GM19455 (cell line): ENCODE measurements around the gene COX15.
"Not testable (repeated sequence)": the region's sequence is repeated elsewhere in the genome, so short reads cannot be mapped to it uniquely, and the experiment has no call there.

Experiments used
- ATAC-seq: cut with Tn5 transposase; IDR thresholded peaks from one replicate; pipeline ENCODE4 v1.9.1; 2021; ENCODE audit not compliant: unreplicated experiment

Gene COX15

GRCh38 chr10:99742254-99742653 lies 10.3 kb upstream of the COX15 start:
- no peak for ATAC-seq

GRCh38 chr10:99740933-99741559 lies 9.1 kb upstream of the COX15 start:
- no peak for ATAC-seq

- no peak for ATAC-seq
Observed at GRCh38 chr10:99740260-99740659, 8.3 kb upstream of the COX15 start.

GRCh38 chr10:99734111-99734510 lies 2.2 kb upstream of the COX15 start:
- not testable (repeated sequence) for ATAC-seq

GRCh38 chr10:99733366-99733765 lies 1.4 kb upstream of the COX15 start:
- no peak for ATAC-seq

- ATAC-seq: peak; percentile 32
Observed at GRCh38 chr10:99731306-99732032, 458 bp downstream of the COX15 start.

GRCh38 chr10:99730026-99730425 lies 1.9 kb downstream of the COX15 start:
- ATAC-seq: no peak

GRCh38 chr10:99720387-99720786 lies 11.5 kb downstream of the COX15 start:
- ATAC-seq: no peak

- ATAC-seq: no peak
Observed at GRCh38 chr10:99714446-99714845, 17.5 kb downstream of the COX15 start.

GRCh38 chr10:99711129-99711719 lies 20.7 kb downstream of the COX15 start:
- ATAC-seq: no peak

GRCh38 chr10:99709480-99710229 lies 22.3 kb downstream of the COX15 start:
- ATAC-seq: peak; percentile 62

GRCh38 chr10:99708428-99709012 lies 23.4 kb downstream of the COX15 start:
- ATAC-seq: no peak

GRCh38 chr10:99700649-99701048 lies 31.3 kb downstream of the COX15 start:
- ATAC-seq: no peak

GRCh38 chr10:99698504-99699080 lies 33.3 kb downstream of the COX15 start:
- no peak for ATAC-seq

- no peak for ATAC-seq
Observed at GRCh38 chr10:99695761-99696160, 36.2 kb downstream of the COX15 start.

- ATAC-seq: no peak
Observed at GRCh38 chr10:99693933-99694583, 37.9 kb downstream of the COX15 start.

- no peak for ATAC-seq
Observed at GRCh38 chr10:99689461-99689860, 42.5 kb downstream of the COX15 start.

GRCh38 chr10:99685597-99685967 lies 46.3 kb downstream of the COX15 start:
- ATAC-seq: no peak

- ATAC-seq: no peak
Observed at GRCh38 chr10:99682752-99683151, 49.2 kb downstream of the COX15 start.
